Loucy (cell line): ENCODE measurements around the gene FAM83D.

Source experiments
- H2AFZ ChIP-seq: fragments of 200-600 bp; sonication (generic); 2 replicates; pipeline ENCODE4 v1.6.0; 2016; ENCODE audit warnings: antibody characterized with exemption, mild to moderate bottlenecking, low read length, moderate library complexity
- H3F3A ChIP-seq: fragments of 200-600 bp; 2 replicates; pipeline ENCODE4 v1.6.0; 2016; ENCODE audit warnings: antibody characterized with exemption, low read depth, mild to moderate bottlenecking
- H3K27me3 ChIP-seq: fragments of 200-600 bp; sonication (generic); 2 replicates; pipeline ENCODE4 v1.6.1; 2014; ENCODE audit warnings: low read length, mild to moderate bottlenecking; ENCODE audit not compliant: insufficient read depth, poor library complexity, severe bottlenecking
- H3K36me3 ChIP-seq: fragments of 200-600 bp; sonication (generic); 2 replicates; pipeline ENCODE4 v1.6.1; 2016; ENCODE audit warnings: low read length; ENCODE audit not compliant: insufficient read depth
- H3K4me1 ChIP-seq: fragments of 200-600 bp; sonication (generic); 2 replicates; pipeline ENCODE4 v1.5.1; 2014; ENCODE audit warnings: low read length, mild to moderate bottlenecking; ENCODE audit not compliant: insufficient read depth, poor library complexity, severe bottlenecking
- H3K4me2 ChIP-seq: fragments of 200-600 bp; sonication (generic); 2 replicates; pipeline ENCODE4 v1.6.0; 2014; ENCODE audit warnings: antibody characterized with exemption, low read length, low read depth, mild to moderate bottlenecking; ENCODE audit not compliant: poor library complexity, severe bottlenecking
- H3K4me3 ChIP-seq: fragments of 200-600 bp; sonication (generic); 2 replicates; pipeline ENCODE4 v1.5.1; 2014; ENCODE audit warnings: low read length, mild to moderate bottlenecking, mixed read lengths; ENCODE audit not compliant: poor library complexity, severe bottlenecking
- H3K79me2 ChIP-seq: fragments of 200-600 bp; sonication (generic); 2 replicates; pipeline ENCODE4 v1.6.1; 2014; ENCODE audit warnings: low read length; ENCODE audit not compliant: insufficient read depth
- H3K9ac ChIP-seq: fragments of 200-600 bp; sonication (generic); 2 replicates; pipeline ENCODE4 v1.6.0; 2014; ENCODE audit warnings: mild to moderate bottlenecking, low read depth, low read length, moderate library complexity; ENCODE audit not compliant: poor library complexity, severe bottlenecking
- H3K9me2 ChIP-seq: fragments of 200-600 bp; sonication (generic); replicated peaks from 2 replicates; pipeline ENCODE4 v1.6.1; 2016; ENCODE audit warnings: low read depth, low read length, mixed read lengths
- H3K9me3 ChIP-seq: fragments of 200-600 bp; sonication (generic); 2 replicates; pipeline ENCODE4 v1.6.1; 2014; ENCODE audit warnings: mild to moderate bottlenecking, antibody characterized with exemption, low read length, low read depth; ENCODE audit not compliant: insufficient read depth
- H4K20me1 ChIP-seq: fragments of 200-600 bp; sonication (generic); 2 replicates; pipeline ENCODE4 v1.6.0; 2014; ENCODE audit warnings: antibody characterized with exemption, low read length, mild to moderate bottlenecking; ENCODE audit not compliant: insufficient read depth, poor library complexity, severe bottlenecking
- EZH2phosphoT487 ChIP-seq: fragments of 200-600 bp; IDR thresholded peaks from 2 replicates; pipeline ENCODE4 v1.6.1; 2018; ENCODE audit warnings: antibody characterized with exemption, mild to moderate bottlenecking, moderate library complexity, borderline replicate concordance
- TF ChIP-seq, protein P1 (sequence below): fragments of 200-600 bp; sonication (generic); conservative IDR thresholded peaks from 2 replicates; pipeline ENCODE4 v1.5.1; 2014; ENCODE audit warnings: mild to moderate bottlenecking, antibody characterized with exemption, low read length

Gene FAM83D

DNA sequence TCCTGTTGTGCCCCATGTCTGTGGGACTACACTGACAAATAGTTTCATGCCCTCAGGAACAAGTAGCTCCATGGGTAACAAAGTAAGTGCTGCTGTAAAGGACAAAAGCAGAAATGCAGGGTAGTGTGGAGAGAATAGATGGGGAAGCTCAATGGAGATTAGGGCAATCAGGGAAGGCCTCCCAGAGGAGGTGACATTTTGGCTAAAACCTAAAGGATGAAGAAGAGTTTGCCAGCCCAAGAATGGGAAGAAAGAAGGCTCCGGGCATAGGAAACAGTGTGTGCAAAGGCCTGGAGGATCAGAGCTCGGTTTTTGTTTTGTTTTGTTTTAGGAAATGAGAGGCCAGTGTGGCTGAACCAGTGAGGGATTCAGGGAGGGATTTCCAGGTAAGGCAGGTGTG lies 43.6 kb upstream of the FAM83D start:
- H3K36me3 ChIP-seq, result no peaks in the 10 kb centered on the region
- H3K9ac ChIP-seq, result no peak overlapping the region
- H4K20me1 ChIP-seq, result peaks cover 5% of the 10 kb centered on the region
- no peaks in the 10 kb centered on the region for H3F3A ChIP-seq
- TF ChIP-seq, protein P1, sequence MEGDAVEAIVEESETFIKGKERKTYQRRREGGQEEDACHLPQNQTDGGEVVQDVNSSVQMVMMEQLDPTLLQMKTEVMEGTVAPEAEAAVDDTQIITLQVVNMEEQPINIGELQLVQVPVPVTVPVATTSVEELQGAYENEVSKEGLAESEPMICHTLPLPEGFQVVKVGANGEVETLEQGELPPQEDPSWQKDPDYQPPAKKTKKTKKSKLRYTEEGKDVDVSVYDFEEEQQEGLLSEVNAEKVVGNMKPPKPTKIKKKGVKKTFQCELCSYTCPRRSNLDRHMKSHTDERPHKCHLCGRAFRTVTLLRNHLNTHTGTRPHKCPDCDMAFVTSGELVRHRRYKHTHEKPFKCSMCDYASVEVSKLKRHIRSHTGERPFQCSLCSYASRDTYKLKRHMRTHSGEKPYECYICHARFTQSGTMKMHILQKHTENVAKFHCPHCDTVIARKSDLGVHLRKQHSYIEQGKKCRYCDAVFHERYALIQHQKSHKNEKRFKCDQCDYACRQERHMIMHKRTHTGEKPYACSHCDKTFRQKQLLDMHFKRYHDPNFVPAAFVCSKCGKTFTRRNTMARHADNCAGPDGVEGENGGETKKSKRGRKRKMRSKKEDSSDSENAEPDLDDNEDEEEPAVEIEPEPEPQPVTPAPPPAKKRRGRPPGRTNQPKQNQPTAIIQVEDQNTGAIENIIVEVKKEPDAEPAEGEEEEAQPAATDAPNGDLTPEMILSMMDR, result no peak
- peaks cover 30% of the 10 kb centered on the region for H3K79me2 ChIP-seq
- no peaks in the 10 kb centered on the region for H3K9me3 ChIP-seq
- peaks cover 21% of the 10 kb centered on the region for H3K4me1 ChIP-seq
- H3K4me3 ChIP-seq, result no peak overlapping the region
- H2AFZ ChIP-seq, result no peak overlapping the region
- no peak overlapping the region for H3K4me2 ChIP-seq
- no peaks in the 10 kb centered on the region for H3K9me2 ChIP-seq
- H3K27me3 ChIP-seq, result no peaks in the 10 kb centered on the region

DNA sequence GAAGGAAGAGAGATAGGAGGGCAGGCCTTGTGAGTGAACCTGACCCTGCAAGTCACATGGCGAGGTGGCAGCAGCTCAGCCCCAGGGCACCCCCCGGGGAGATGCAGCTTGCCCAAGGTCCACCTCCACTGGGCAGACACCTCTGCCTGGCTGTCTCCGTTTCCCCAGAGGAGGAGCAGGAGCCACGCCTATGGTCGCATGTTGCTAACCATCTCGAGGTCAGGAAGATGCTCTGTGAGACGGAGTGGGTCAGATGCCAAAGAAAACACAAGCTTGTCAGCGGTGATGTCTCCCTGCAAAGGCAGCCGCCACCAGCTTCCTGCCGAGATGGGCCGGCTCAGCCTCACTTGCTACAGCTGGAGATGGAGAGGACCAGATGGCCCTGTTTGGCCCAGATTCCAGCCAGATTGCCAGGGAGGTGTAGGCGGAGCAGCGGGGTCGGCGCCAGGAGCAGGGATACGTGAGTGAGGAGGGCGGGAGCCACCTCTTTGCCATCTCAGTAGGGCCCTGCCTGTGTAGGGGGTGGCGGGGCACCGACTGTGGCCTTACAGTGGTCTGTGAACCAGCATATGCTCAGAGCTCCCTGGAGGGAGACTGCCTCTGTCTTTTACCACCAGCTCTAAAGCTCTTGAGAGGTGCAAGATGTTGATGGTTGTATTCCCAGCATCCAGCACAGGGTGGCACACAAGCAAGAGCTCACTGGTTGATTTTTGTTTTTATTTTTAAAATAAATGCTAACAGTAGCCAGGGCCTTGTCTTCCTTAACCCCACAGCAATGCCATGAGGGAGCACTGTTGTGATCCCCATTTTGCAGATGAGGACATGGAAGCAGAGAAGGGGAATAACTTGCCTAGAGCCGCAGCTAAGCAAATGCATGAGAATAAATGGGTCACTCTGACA lies 42.9 kb upstream of the FAM83D start:
- Histone ChIP-seq H3K9me3 (no peaks in the 10 kb centered on the region), H3K4me1 (peaks cover 21% of the 10 kb centered on the region), H3K36me3 (no peaks in the 10 kb centered on the region), H3K79me2 (peaks cover 23% of the 10 kb centered on the region), H2AFZ (no peak overlapping the region), H3K9me2 (no peaks in the 10 kb centered on the region), H3K27me3 (no peaks in the 10 kb centered on the region), H3K9ac (no peak overlapping the region), H4K20me1 (peaks cover 5% of the 10 kb centered on the region), H3F3A (no peaks in the 10 kb centered on the region), H3K4me3 (no peak overlapping the region), H3K4me2 (no peak overlapping the region)
- TF ChIP-seq, protein P1, result no peak
- TF ChIP-seq EZH2phosphoT487, result no peak

DNA sequence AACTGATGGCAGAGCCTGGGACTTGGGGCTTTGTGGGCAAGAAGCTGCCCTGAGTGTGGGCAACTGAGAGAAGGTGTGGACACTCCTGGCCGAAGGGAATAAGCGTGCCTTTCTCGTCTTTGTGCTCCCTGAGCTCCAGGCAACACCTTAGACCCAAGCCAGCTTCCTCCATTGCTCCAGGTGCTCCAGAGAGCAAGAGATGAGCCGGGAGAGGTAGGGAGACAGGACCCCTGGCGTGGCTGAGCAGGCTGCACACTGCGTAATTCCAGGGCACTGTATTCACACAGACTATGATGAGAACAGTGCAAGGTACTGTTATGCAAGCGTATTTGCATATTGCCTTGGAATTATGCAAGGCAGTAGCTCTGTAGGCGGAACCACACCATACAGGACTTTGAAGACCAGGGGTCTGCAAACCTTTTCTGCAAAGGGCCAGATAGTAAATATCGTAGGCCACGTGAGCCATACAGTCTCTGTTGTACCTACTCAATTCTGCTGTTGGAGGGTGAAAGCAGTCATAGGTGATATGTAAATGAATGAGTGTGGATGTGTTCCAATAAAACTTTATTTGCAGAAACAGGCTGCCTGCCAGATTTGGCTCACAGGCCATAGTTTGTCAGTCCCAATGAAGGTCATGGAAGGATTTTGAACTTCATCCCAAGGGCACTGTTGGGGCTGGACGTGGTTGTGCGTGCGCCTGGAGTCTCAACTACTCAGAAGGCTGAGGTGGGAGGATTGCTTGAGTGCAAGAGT lies 42.1 kb upstream of the FAM83D start:
- H3K9ac ChIP-seq, result no peak overlapping the region
- no peak overlapping the region for H2AFZ ChIP-seq
- H3K4me2 ChIP-seq, result no peak overlapping the region
- H3K27me3 ChIP-seq, result no peaks in the 10 kb centered on the region
- H3K9me3 ChIP-seq, result no peaks in the 10 kb centered on the region
- no peaks in the 10 kb centered on the region for H3F3A ChIP-seq
- no peak overlapping the region for H3K4me3 ChIP-seq
- peaks cover 5% of the 10 kb centered on the region for H4K20me1 ChIP-seq
- no peaks in the 10 kb centered on the region for H3K9me2 ChIP-seq
- TF ChIP-seq, protein P1, result no peak
- no peak for TF ChIP-seq EZH2phosphoT487
- H3K4me1 ChIP-seq, result peaks cover 21% of the 10 kb centered on the region
- H3K79me2 ChIP-seq, result peaks cover 19% of the 10 kb centered on the region
- no peaks in the 10 kb centered on the region for H3K36me3 ChIP-seq
